ENCODE data around the gene OBSCN. TPM values are rescaled to one million over a fixed set of nuclear protein-coding genes. Genes with fewer than 3 reads are reported as not detected.

OBSCN gene
- total RNA-seq, 1 donor from 2014 or later = 17.5 TPM

GRCh38 chr1:228295981-228296380, 88.1 kb downstream of the OBSCN start:
- peaks cover 48% of the 10 kb centered on the region for H3K9me3 Mint-ChIP-seq (ENCODE audit: unreplicated experiment)

GRCh38 chr1:228297242-228297641, 89.4 kb downstream of the OBSCN start:
- Mint-ChIP-seq H3K27ac (ENCODE audit: unreplicated experiment) (no peak overlapping the region), H3K9me3 (ENCODE audit: unreplicated experiment) (peaks cover 59% of the 10 kb centered on the region), H3K4me3 (ENCODE audit: unreplicated experiment) (no peak overlapping the region), H3K4me1 (ENCODE audit: low read depth, unreplicated experiment) (no peaks in the 10 kb centered on the region), H3K27me3 (ENCODE audit: low read depth, unreplicated experiment) (no peaks in the 10 kb centered on the region), H3K36me3 (ENCODE audit: low read depth, unreplicated experiment) (peaks cover 78% of the 10 kb centered on the region)
- H3K9me3 ChIP-seq (ENCODE audit: insufficient read depth, low read depth, low read length) = peaks cover 24% of the 10 kb centered on the region
- no peak overlapping the region for H3K4me2 ChIP-seq (ENCODE audit: low read length)
- no peak for TF ChIP-seq CTCF (IDR thresholded peaks at IDR 0.05; ENCODE audit: insufficient read depth, low read depth, low read length)
- no peak for TF ChIP-seq EZH2 (IDR thresholded peaks at IDR 0.05; ENCODE audit: insufficient read depth, low read length)
- H3K79me2 ChIP-seq (ENCODE audit: insufficient read depth, low read length) = no peaks in the 10 kb centered on the region
- no peak for FAIRE-seq
- no peak overlapping the region for H3K27ac ChIP-seq (ENCODE audit: low read depth, low read length)
- no peak overlapping the region for H2AFZ ChIP-seq (ENCODE audit: low read depth, low read length)
- no peaks in the 10 kb centered on the region for H3K36me3 ChIP-seq (ENCODE audit: insufficient read depth, low read length)
- no peak overlapping the region for H3K4me3 ChIP-seq (ENCODE audit: insufficient read depth, low read depth, low read length)
- no peaks in the 10 kb centered on the region for H3K27me3 ChIP-seq (ENCODE audit: insufficient read depth, low read length)
- H4K20me1 ChIP-seq (ENCODE audit: insufficient read depth, low read length) = no peaks in the 10 kb centered on the region
- no peaks in the 10 kb centered on the region for H3K4me1 ChIP-seq (ENCODE audit: insufficient read depth, low read length)
- no peak overlapping the region for H3K9ac ChIP-seq (ENCODE audit: low read length)
- DNase-seq (ENCODE audit: low read depth) = no peak

More at GRCh38 chr1:228295981-228296380, 88.1 kb downstream of the OBSCN start:
- Histone ChIP-seq H2AFZ (ENCODE audit: low read depth, low read length) (no peak overlapping the region), H3K36me3 (ENCODE audit: insufficient read depth, low read length) (no peaks in the 10 kb centered on the region), H3K79me2 (ENCODE audit: insufficient read depth, low read length) (no peaks in the 10 kb centered on the region), H3K27me3 (ENCODE audit: insufficient read depth, low read length) (no peaks in the 10 kb centered on the region), H3K9me3 (ENCODE audit: insufficient read depth, low read depth, low read length) (peaks cover 17% of the 10 kb centered on the region), H3K4me2 (ENCODE audit: low read length) (no peak overlapping the region), H3K27ac (ENCODE audit: low read depth, low read length) (no peak overlapping the region), H4K20me1 (ENCODE audit: insufficient read depth, low read length) (no peaks in the 10 kb centered on the region), H3K4me3 (ENCODE audit: insufficient read depth, low read depth, low read length) (no peak overlapping the region), H3K4me1 (ENCODE audit: insufficient read depth, low read length) (no peaks in the 10 kb centered on the region), H3K9ac (ENCODE audit: low read length) (no peak overlapping the region)
- DNase-seq (ENCODE audit: low read depth) (no peak), FAIRE-seq (no peak)
- H3K27ac Mint-ChIP-seq (ENCODE audit: unreplicated experiment) = no peak overlapping the region
- no peaks in the 10 kb centered on the region for H3K27me3 Mint-ChIP-seq (ENCODE audit: low read depth, unreplicated experiment)
- peaks cover 69% of the 10 kb centered on the region for H3K36me3 Mint-ChIP-seq (ENCODE audit: low read depth, unreplicated experiment)
- TF ChIP-seq CTCF (IDR thresholded peaks at IDR 0.05; ENCODE audit: insufficient read depth, low read depth, low read length) (no peak), EZH2 (IDR thresholded peaks at IDR 0.05; ENCODE audit: insufficient read depth, low read length) (no peak)
- H3K4me3 Mint-ChIP-seq (ENCODE audit: unreplicated experiment) = no peak overlapping the region
- no peaks in the 10 kb centered on the region for H3K4me1 Mint-ChIP-seq (ENCODE audit: low read depth, unreplicated experiment)

GRCh38 chr1:228297822-228298221, 90.0 kb downstream of the OBSCN start:
- FAIRE-seq (no peak), DNase-seq (ENCODE audit: low read depth) (no peak)
- Mint-ChIP-seq H3K27ac (ENCODE audit: unreplicated experiment) (peak overlapping the region; percentile 19), H3K4me1 (ENCODE audit: low read depth, unreplicated experiment) (no peaks in the 10 kb centered on the region), H3K36me3 (ENCODE audit: low read depth, unreplicated experiment) (peaks cover 80% of the 10 kb centered on the region), H3K4me3 (ENCODE audit: unreplicated experiment) (no peak overlapping the region), H3K9me3 (ENCODE audit: unreplicated experiment) (peaks cover 65% of the 10 kb centered on the region), H3K27me3 (ENCODE audit: low read depth, unreplicated experiment) (no peaks in the 10 kb centered on the region)
- TF ChIP-seq CTCF (IDR thresholded peaks at IDR 0.05; ENCODE audit: insufficient read depth, low read depth, low read length) = no peak
- TF ChIP-seq EZH2 (IDR thresholded peaks at IDR 0.05; ENCODE audit: insufficient read depth, low read length) = no peak
- H3K27me3 ChIP-seq (ENCODE audit: insufficient read depth, low read length) = no peaks in the 10 kb centered on the region
- no peak overlapping the region for H3K27ac ChIP-seq (ENCODE audit: low read depth, low read length)
- H4K20me1 ChIP-seq (ENCODE audit: insufficient read depth, low read length) = no peaks in the 10 kb centered on the region
- no peaks in the 10 kb centered on the region for H3K36me3 ChIP-seq (ENCODE audit: insufficient read depth, low read length)
- no peak overlapping the region for H3K4me3 ChIP-seq (ENCODE audit: insufficient read depth, low read depth, low read length)
- no peak overlapping the region for H2AFZ ChIP-seq (ENCODE audit: low read depth, low read length)
- H3K9me3 ChIP-seq (ENCODE audit: insufficient read depth, low read depth, low read length) = peaks cover 29% of the 10 kb centered on the region
- H3K4me2 ChIP-seq (ENCODE audit: low read length) = no peak overlapping the region
- no peaks in the 10 kb centered on the region for H3K79me2 ChIP-seq (ENCODE audit: insufficient read depth, low read length)
- H3K9ac ChIP-seq (ENCODE audit: low read length) = no peak overlapping the region
- H3K4me1 ChIP-seq (ENCODE audit: insufficient read depth, low read length) = no peaks in the 10 kb centered on the region
